GM21367 (cell line): ENCODE data around the gene EXOC4.

Source experiments
- ATAC-seq: cut with Tn5 transposase; IDR thresholded peaks from one replicate; pipeline ENCODE4 v1.9.1; 2021; ENCODE audit not compliant: unreplicated experiment

EXOC4 gene

DNA sequence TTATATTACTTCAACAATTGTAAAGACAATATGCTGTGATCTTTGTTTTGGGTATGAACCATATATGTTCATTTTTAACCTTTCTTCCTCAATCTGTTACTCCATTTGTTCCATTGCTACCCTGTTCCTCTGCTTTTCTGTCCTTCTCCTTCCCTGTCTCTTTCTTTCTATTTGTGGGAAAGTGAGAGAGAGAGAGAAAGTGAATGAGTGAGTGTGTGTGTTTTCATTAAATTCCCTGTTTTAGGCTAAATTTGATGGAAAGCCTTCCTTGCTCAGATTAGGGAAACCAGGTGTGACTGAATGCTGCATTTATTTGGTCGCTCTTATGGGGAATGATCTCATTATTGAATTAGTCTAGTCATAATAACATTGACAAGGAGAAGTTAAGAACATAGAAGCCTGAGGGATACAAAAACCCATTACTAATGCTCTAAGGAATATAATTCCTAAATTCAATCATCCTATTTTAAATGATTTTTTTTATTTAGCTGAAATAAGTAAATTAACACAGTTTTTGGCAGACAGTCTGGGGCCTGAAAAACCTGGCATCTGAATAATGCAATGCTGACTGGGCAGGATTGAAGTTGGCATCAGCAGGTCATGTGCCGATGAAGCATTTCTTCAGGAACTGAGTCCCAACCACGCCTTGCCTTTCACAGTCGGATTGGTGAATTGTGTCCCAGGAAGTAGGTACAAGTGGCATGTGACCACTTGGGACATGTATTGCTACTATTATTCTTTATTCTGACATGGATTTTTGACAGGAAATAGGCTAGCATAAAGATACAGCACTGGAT is 756.6 kb downstream of the EXOC4 start:
- no peak for ATAC-seq

DNA sequence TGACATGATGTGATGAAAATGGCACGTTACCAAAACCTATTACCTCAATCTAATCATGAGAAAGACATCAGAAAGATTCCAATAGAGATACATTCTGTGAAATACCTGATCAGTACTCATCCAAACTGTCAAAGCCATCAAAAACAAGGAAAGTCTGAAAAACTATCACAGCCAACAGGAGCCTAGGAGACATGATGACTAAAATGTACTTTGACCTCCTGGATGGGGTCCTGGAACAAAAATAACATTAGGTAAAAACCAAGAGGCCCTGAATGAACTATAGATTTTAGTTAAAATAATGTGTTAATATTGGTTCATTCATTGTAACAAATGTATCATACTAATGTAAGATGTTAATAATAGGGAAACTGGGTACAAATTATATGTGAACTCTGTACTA is 760.4 kb downstream of the EXOC4 start:
- no peak for ATAC-seq

DNA sequence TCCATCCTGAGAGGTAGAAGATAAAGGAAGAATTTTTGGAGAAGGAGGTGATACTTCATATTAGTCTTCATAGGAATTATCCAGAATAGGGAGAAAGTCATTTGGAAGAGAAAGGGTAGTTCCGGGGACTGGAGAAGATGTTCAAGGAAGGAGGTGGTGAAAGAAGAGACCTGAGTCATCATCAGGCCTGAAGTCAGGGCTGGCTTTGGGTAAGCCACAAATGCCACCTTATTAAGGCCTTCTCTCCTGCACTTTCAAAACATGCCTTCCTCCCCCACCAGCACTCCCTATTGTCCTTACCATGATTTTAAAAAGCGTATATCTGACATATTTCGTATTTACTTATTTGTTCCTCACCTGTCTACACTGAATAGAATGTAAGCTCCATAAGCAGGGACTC is 762.1 kb downstream of the EXOC4 start:
- no peak for ATAC-seq

DNA sequence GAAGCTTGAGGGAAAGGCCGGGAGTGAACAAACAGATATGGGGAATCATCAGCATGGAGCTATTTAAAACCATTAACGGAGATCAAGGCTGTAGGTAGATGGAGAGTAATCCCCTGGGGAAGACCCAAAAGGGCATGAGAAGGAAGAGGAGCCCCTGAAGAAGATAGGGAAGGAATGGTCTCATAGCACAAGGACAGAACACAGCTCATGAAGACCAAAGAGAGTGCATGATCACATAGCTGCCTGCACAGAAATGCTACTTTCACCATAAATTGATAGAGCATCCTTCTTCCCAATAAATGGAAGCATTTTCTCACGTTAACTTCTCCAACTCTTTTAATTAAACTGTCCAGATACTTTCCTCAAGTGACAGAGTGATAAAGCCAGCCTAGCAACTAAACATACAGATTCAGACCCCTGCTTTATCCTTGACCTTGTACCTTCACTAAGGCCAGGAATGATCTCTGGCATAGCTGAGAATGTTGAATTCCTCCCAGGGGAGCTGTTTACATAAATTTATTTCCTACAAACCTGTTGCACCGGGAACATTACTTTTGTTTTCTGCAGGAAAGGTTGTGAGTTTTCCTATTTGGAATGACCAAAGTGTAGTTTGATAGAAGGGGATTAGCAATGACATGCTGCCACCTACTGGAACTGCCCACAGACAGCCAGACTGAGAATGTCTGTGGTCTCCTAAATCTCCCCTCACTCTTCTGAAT is 763.5 kb downstream of the EXOC4 start:
- no peak for ATAC-seq

DNA sequence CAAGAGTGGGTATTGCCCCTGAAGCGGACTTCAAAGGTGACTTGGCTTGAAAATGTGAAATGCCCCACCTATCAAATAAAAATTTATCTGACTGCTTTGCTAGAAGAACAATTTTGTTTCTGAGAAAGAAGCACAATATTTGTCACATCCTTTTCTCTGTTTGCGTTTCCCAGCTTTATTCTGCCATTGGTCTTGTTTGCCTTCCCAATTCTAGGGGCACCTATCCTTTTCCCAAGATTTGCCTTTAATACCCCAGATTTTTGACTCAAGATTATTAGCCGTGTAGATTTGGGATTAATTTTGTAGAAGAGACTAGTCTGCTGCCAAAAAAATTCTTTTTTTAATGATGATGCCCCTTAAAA is 764.0 kb downstream of the EXOC4 start:
- ATAC-seq: no peak

DNA sequence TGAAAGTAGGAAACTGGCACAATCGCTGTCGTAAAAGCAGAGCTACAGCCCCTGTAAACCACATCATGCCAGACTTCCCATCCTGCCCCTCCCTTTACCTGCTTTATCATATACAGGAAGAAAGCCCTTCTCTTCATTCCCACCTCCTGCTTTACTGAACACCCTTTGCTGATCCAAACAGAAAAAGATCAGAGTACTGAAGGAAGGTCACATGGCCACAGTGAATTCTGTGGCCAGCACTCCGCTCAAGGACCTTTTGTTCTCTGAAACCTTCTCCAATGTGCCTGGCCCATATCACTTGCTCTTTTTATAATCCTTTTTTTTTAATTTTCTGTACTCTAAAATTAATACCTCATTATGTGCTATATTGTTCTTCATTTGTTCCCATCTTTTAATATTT is 765.4 kb downstream of the EXOC4 start:
- ATAC-seq: no peak

DNA sequence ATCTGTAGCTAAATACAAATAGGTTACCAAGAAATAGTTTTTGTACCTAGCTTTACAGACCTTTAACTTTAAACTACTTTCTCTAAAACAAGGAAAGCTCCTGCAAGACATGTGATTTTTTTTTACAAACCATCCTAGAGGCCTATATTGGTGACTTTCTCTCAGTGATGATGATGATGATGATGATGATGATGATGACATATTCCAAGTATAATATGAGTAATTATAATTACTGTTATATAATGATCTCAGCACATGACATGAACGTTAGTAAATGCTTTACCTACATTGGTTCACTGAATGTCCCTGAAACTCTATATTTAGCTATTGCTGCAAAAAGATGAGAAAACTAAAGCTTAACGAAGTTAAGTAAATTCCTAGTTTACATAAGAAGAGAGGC is 766.4 kb downstream of the EXOC4 start:
- no peak for ATAC-seq

DNA sequence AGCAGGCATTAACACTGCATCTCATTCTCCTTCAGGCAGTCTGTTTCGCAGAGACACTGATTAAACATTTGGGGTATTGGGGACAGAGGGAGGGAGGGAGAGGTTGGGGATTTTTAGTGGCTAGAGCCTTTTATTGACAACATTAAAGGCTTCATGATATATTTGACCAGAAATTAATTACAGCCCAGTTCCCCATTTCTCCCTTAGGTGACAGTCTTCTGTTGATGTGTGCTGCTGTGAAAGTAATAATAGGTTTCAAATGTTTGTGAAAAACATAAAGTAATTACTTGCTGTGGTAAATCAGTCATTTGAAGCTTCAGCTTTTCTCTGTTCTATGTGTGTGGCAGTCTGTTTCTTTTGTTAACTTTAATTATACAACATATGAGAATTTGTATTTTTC is 769.0 kb downstream of the EXOC4 start:
- no peak for ATAC-seq

DNA sequence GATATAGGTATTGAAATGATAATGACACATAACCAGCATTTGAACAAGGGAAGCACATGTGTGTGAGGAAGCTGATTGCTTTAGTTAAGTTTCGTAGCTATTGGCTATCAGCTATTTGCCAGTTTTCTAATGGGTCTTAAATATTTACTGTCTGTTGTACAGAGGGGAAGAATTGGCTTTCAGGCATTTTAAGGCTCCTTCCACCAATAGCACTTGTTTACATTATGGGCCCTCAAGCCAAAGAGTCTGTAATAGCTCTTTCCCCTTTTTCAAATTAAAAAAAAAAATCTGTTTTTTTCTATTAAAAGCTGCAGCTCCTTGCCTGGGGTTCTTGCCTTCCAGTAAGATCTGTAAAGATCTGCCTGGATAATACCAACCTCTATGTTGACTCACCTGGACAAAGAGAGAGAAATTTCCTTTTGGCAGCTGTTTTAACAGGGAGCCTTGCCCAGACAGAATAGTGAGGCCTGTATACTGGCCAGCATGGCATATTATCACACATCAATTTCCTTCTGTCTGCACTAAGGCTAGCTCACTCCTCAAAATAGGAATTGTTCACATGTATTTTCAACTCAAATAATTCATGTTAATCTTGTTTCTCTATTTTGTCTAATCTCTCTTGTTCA is 769.5 kb downstream of the EXOC4 start:
- ATAC-seq: no peak

DNA sequence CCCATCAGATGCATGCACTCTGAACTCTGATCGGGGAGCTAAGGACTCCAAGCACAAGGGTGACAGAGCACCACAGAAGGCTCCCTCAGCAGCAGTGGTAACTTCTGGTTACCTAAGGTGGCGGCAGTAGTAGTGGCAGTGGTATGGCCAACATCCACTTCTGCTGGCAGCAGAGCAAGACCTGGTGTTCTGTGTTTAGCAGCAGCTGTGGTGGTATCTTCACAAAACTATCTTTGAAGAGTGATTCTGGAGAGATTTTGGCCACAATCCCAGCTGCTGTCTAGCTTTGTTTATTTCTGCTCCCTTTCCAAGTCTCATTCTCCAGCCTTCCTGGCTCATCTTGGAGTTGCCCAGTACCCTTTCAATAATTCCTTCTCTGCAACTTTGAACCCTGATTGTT is 771.9 kb downstream of the EXOC4 start:
- no peak for ATAC-seq

DNA sequence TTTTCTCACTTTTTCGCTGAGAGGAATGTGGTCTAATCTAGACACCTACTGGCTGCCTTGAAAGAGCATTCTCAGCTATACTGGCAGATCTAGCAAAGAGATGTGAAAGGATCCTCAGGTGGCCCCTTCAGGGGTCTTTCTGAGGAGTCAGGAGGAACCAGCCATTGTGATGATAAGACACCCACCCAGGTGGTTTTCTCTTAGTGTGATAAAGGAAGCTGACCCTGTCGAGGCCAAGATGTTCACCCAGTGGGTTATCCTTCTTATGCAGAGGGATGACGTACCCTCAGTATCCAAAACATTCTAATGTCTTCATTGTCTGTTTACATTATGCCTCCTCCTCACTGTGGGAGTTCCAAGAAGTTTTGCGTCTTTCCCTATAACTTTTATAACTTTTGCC is 776.0 kb downstream of the EXOC4 start:
- no peak for ATAC-seq

DNA sequence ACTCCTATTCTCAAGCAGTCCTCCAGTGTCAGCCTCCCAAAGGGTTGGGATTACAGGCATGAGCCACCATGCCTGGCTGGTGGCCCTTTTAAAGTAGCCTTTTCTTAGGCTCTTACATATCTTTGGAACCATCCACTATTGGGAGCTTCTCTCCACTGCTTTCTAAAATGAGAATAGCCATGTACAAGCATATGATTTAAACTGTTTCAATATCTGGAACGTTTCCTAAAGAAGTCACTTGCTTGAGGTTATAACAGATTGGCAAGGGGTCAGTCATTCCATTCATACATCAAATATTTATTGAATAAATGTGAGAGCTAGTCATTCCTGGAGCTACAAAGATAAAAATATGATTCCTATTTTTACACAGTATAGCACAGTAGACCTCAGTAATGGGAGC is 776.9 kb downstream of the EXOC4 start:
- ATAC-seq: no peak

DNA sequence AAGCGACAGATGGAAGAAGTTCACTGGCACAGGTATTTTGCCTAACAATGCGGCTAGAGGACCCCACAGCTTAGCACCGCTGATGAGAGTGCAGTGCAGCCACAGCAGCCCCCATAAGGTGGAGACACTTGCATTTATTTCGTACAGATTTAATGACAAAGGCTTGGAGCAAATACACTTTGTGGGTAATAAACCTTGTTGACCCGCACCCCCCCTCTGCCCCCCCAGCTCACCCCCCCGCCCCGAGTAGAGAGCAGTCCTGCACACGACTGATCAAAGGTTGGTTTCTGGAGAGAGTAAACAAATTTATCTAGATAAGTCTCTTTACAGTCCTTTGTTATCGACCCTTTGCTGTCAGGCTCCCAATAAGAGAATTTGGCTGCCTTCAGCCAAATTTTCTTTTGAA is 777.6 kb downstream of the EXOC4 start:
- no peak for ATAC-seq

DNA sequence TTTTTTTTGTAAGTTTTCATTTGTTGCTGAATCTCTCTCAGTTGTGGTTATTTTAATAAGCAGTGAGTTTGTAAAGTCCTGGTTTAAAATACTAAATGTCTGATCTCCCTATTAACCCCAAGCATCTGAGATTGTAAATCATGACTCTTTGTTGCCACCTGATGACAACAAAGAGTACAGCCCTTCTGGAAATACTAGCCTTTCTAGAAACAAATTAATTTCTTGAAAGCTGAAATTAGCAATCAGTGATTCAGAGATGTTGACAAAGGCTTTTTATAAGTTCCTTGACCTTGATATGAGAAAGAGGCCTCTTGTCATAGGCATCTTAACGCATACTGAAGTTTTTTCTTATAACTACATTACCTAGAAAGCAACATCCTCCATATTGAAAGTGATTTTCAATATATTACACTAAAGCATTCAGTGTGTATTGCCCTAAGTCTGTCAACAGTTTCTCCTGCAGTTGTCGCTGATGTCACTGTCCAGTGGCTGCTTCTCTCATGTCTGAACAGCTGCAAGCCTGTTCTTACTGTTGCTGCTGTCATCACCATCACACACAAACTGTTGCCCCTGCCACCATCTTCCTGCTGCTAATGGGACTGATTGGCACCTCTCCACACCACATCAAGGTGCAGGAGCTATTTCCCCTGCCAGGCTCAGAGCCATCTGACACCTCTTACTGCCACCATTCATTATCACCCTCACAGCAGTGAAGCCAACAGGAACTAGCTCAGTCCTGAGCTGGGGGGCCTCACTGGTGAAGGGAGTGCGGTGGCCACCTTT is 779.1 kb downstream of the EXOC4 start:
- no peak for ATAC-seq

DNA sequence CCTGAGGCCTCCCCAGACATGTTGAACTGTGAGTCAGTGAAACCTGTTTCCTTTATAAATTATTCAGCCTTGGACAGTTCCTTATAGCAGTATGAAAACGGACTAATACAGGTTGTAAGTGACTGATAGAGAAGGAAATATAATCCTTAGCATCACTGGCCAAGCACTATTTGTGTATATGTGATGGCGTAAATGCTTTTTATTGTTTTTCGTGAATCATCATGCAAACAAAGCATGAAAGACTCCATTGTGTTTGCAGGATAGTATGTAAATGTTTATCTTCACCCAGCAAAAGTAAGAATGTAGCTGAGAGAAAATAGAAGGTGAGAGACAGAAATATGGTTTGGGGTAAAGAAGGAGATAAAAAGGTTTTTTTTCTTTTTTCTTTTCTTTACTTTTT is 781.8 kb downstream of the EXOC4 start:
- ATAC-seq: no peak

DNA sequence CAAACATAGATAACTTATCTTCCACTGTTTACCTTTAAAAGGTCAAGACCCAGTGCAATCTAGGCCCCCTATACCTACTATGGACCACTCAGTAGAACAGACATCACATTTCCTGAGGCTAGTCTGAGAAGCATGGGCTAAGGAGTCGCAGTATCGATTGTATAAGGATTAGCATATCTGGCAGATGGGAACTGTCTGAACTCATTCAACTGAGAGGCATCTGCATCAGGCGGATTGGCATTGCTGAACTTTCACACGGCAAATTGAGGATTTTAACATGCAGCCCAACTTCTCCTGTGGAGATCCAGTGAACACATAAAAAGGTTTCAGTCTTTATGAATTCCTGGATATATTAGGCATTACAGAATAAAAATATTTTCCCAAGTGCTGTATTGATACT is 785.1 kb downstream of the EXOC4 start:
- no peak for ATAC-seq

DNA sequence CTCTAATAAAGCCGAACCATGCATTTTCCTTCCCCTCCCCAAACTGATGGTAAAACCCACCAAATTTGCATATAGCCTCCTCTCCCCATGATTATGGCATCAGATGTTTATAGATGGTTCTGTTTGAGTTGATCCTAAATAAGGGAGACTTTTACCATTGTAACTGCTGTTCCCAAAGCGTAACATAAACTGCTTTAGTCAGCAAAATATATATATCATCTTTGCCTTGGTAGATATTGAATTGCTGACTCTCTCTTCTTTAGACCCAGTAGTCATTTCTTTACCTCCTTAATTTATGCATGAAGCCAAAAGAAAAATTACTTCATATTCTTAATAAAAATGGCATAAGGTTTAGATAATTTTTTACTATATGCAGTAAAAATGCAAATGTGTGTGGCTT is 788.1 kb downstream of the EXOC4 start:
- ATAC-seq: no peak

DNA sequence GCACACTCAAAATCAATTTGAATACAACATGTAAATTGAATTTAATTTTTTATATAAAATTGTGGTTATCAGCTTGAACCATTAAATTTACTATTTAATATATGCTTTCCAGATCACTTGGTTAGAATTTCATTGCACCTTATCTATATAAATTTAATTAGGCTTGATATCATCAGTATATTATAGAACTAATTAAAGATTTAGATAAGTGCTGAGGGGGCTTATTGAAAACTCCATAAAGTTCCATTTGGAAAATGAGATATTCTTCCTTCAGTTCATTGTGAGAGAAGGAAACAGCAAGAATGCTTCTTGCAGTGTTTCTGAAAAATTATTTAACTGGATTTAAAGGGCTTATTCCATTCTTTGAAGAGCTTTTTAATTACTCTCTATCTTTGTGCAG is 788.6 kb downstream of the EXOC4 start:
- ATAC-seq: no peak

DNA sequence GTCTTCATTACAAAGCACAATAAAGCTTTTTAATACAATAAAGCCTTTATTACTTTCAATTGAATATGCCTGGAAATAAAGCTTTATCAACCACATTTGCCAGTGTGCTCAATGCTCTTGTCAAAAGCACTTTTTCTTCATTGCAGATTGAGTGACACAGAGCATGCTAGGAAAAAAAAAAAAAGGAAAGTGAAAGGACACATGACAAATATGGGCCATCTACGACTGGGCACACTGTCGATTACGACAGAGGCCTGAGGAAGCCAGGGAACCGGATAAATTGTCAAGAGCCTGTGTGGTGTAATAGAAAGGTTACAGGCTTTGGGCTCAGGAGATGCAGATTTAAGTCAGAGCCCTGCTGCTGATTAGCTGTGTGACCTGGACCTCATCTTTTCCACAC is 789.4 kb downstream of the EXOC4 start:
- no peak for ATAC-seq

DNA sequence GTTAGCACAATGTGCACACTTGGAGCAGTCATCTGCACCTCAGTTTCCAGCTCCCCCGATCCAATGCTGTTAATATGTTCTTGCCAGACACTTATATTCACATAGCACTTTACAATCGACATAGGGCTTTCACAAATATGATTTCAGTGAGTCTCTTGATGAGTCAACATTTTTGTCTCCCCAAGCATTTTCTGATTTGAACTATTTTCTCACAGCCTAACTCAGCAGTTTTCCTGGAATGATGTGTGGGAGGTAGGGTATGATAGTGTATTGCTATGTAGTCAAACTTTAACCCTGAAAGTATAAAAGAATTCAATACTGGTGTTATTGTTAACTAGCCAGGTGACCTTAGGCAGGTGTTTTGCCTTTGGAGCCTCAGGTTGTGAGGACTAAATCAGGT is 791.8 kb downstream of the EXOC4 start:
- no peak for ATAC-seq

DNA sequence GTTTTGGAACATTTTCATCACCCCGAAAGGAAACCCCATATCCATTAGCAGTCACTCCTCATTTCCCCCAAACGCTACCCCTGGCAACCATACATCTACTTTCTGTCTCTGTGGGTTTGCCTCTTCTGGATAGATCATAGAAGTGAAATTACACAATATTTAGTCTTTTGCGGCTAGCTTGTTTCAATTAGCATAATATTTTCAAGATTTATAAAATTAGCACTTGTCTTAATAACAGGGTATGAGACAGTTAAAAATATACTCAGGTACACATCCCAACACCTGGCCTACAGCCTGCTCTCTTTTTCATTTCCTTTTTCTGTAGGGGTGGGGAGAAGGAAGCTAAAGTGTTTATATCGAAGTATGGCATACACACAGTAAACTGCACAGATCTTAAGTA is 792.8 kb downstream of the EXOC4 start:
- ATAC-seq: no peak
